Activated CD8-positive, alpha-beta memory T cell treated with anti-CD3 and anti-CD28 coated beads, Interleukin-2, amount 10 ng/mL, durations not matched to agents 7 days and 5 days (primary cell): ENCODE measurements around the gene TCIRG1. TPM values are rescaled to one million over a fixed set of nuclear protein-coding genes. Genes with fewer than 3 reads are reported as not detected.

ENCODE experiments used
- ATAC-seq: fragments of 150-1000 bp; cut with Tn5 transposase; one replicate; pipeline ENCODE4 v1.10.0; 2021; ENCODE audit warnings: moderate library complexity
- CTCF ChIA-PET: fragments of 350-600 bp; sonication (Branson Sonifier 250); formaldehyde crosslinking; loops from one replicate; lab custom pipeline; 2021; ENCODE audit warnings: antibody characterized with exemption; lab: Charles Lee
- DNase-seq: peaks from one replicate; pipeline ENCODE4 v3.0.0-alpha.2; 2020
- H3K27ac Mint-ChIP-seq: one replicate; pipeline ENCODE4 v1.8.0; 2021; ENCODE audit warnings: mild to moderate bottlenecking, mixed read lengths
- H3K27me3 Mint-ChIP-seq: one replicate; pipeline ENCODE4 v1.8.0; 2021; ENCODE audit warnings: mixed read lengths
- H3K36me3 Mint-ChIP-seq: one replicate; pipeline ENCODE4 v1.8.0; 2021; ENCODE audit warnings: mild to moderate bottlenecking, mixed read lengths
- H3K4me1 Mint-ChIP-seq: one replicate; pipeline ENCODE4 v1.8.0; 2021; ENCODE audit warnings: mixed read lengths
- H3K4me3 Mint-ChIP-seq: one replicate; pipeline ENCODE4 v1.8.0; 2021; ENCODE audit warnings: mild to moderate bottlenecking, moderate library complexity, mixed read lengths
- H3K9me3 Mint-ChIP-seq: one replicate; pipeline ENCODE4 v1.8.0; 2022; ENCODE audit warnings: low read depth, mixed read lengths
- microRNA-seq: library from miRNA; unstranded; fragments of <30 nt; microRNA quantifications from one replicate; pipeline ENCODE4 v1.2.0, GENCODE V29; 2022
- total RNA-seq, 2 experiments: library from RNA; stranded (reverse); gene quantifications; one replicate each; pipeline ENCODE4 v1.2.3, GENCODE V29; 2021

TCIRG1 gene
- total RNA-seq, 2 experiments from 2014 or later: 235 to 311 TPM

GRCh38 chr11:68096962-68097361, 58.1 kb downstream of the TCIRG1 start:
- DNase-seq (no peak), ATAC-seq (no peak)
- CTCF ChIA-PET: no interaction called here
- no peaks in the 10 kb centered on the region for H3K36me3 Mint-ChIP-seq
- peaks cover 7% of the 10 kb centered on the region for H3K4me1 Mint-ChIP-seq
- no peak overlapping the region for H3K27ac Mint-ChIP-seq
- H3K9me3 Mint-ChIP-seq: no peaks in the 10 kb centered on the region
- no peaks in the 10 kb centered on the region for H3K27me3 Mint-ChIP-seq
- no peak overlapping the region for H3K4me3 Mint-ChIP-seq

DNA sequence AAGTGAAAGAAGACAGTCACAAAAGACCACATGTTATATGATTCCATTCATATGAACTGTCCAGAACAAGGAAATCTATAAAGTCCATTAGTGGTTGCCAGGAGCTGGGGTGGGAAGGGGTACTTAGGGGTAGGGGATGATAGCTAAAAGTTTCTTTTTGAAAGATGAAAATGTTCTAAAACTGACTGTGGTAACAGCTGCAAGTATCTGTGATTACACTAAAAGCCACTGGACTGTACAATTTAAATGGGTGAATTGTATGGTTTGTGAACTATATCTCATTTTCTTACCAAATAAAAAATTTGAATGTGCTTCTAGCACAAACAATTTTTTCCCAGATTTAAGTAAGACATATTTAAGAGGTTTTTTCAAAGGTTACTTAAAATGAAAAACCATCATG, 60.2 kb downstream of the TCIRG1 start:
- no peaks in the 10 kb centered on the region for H3K36me3 Mint-ChIP-seq
- H3K4me1 Mint-ChIP-seq: peaks cover 7% of the 10 kb centered on the region
- no peak overlapping the region for H3K4me3 Mint-ChIP-seq
- H3K9me3 Mint-ChIP-seq: no peaks in the 10 kb centered on the region
- no peak overlapping the region for H3K27ac Mint-ChIP-seq
- no peaks in the 10 kb centered on the region for H3K27me3 Mint-ChIP-seq
- CTCF ChIA-PET: no interaction called here
- ATAC-seq: no peak
- no peak for DNase-seq

- ATAC-seq: peak; percentile 39
- no peak overlapping the region for H3K27ac Mint-ChIP-seq
- H3K4me1 Mint-ChIP-seq: peaks cover 7% of the 10 kb centered on the region
- H3K9me3 Mint-ChIP-seq: no peaks in the 10 kb centered on the region
- no peak overlapping the region for H3K4me3 Mint-ChIP-seq
- no peaks in the 10 kb centered on the region for H3K27me3 Mint-ChIP-seq
- CTCF ChIA-PET: no interaction called here
- DNase-seq: no peak
- H3K36me3 Mint-ChIP-seq: no peaks in the 10 kb centered on the region
Measured at GRCh38 chr11:68099474-68100405, 60.9 kb downstream of the TCIRG1 start.

Small RNA genes within 50 kb of the gene (microRNA-seq; reads per million reads assigned to microRNA genes)
- gene MIR4691 (not detected), gene MIR6753 (not detected), gene MIR7113 (not detected)

Other genes starting within 250 kb of the TCIRG1 start
- 10 to 100 TPM; 20.0 to 48.9 TPM for gene UNC93B1, start 34.9 kb upstream of the TCIRG1 start, total RNA-seq
- not detected for gene ALDH3B1, start 28.7 kb upstream of the TCIRG1 start, total RNA-seq
- 100 to 1,000 TPM; 161 TPM for gene NDUFS8, start 8.3 kb upstream of the TCIRG1 start, total RNA-seq
- gene CHKA, start 82.4 kb downstream of the TCIRG1 start, total RNA-seq: 10 to 100 TPM in 1 of 2 experiments, 1 to 10 TPM in 1; 5.3 to 12.9 TPM
- 10 to 100 TPM; 15.1 to 20.3 TPM for gene KMT5B, start 174.3 kb downstream of the TCIRG1 start, total RNA-seq
- gene C11orf24, start 232.9 kb downstream of the TCIRG1 start, total RNA-seq: 10 to 100 TPM; 26.4 to 27.0 TPM